ENCODE measurements around the gene PPM1G. TPM values are rescaled to one million over a fixed set of nuclear protein-coding genes. Genes with fewer than 3 reads are reported as not detected.
A peak's percentile ranks its signal among the peaks of the same experiment; 100 is the strongest.

The PPM1G gene, protein sequence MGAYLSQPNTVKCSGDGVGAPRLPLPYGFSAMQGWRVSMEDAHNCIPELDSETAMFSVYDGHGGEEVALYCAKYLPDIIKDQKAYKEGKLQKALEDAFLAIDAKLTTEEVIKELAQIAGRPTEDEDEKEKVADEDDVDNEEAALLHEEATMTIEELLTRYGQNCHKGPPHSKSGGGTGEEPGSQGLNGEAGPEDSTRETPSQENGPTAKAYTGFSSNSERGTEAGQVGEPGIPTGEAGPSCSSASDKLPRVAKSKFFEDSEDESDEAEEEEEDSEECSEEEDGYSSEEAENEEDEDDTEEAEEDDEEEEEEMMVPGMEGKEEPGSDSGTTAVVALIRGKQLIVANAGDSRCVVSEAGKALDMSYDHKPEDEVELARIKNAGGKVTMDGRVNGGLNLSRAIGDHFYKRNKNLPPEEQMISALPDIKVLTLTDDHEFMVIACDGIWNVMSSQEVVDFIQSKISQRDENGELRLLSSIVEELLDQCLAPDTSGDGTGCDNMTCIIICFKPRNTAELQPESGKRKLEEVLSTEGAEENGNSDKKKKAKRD
- total RNA-seq = 42.8 TPM

DNA sequence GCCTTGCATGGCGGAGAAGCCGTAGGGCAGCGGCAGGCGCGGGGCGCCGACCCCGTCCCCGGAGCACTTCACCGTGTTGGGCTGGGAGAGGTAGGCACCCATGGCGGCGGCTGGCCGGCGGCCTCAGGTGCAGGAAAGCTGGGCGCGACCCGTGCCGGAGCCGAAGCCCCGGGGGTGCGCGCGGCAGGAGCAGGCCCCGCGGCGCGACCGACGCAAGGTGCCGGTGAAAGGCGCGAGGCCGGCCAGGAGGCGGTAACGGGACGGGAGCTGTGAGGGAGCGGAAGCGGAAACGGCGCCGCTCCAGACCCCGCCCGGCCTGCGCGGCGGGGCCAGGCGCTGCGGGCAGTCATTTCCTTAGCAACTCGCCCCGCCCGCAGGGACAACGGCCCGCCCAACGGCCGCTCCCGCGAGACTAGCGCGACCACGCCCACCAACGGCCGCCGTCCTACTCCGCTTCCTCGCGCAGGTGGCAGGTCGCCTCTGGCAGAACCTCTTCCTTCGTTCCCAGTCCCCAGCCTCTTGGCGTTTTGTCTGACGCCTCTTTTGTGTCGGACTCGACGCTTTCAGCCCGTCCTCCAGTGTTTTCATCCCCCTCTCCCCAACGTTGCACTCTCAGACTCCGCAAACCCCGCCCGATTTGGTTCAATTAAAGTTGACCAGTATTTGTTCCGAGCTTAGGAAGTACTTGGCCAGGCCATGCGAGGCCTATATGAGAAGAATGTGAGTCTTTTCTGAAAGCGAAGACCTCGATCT lies at the start of gene PPM1G:
Gene PPM1G (minus strand): TSS at position 271 of the 753 bp plus-strand sequence. CDS start 169 bp downstream, at position 102.
- peaks cover 7 to 19% (median 15%) of the 10 kb centered on the region in 3 donors for H3K4me1 ChIP-seq (ENCODE audit: control insufficient read depth in 3 of 3, insufficient read depth in 3 of 3, low read length in 3 of 3)

DNA sequence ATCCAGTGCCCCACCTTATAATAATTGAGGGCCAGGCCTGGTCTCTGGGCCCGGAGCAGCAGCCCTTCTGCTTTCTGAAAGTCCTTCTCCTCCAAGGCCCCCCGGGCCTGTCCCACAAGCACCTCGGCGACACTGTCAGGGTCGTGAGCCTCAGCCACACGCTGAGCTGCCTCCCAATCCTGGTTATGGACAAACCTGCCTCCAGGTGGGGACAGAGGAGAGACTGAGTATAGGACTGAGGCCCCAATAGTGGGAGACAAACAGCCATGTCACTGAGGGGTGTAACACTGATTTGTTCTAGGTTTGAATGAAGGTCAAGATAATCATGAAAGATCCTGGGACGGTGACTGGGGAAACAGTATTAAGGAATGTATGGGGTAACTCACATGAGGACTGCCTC lies 44.6 kb upstream of the PPM1G start:
- peaks cover 52 to 84% (median 69%) of the 10 kb centered on the region in 3 donors for H3K36me3 ChIP-seq (ENCODE audit: control insufficient read depth in 3 of 3, insufficient read depth in 3 of 3, low read length in 3 of 3)
- no peaks in the 10 kb centered on the region for H3K9me3 ChIP-seq (ENCODE audit: control insufficient read depth in 3 of 3, low read length in 3 of 3)
- H3K4me1 ChIP-seq (ENCODE audit: control insufficient read depth in 3 of 3, insufficient read depth in 3 of 3, low read length in 3 of 3) = no peaks in the 10 kb centered on the region
- no peak overlapping the region for H3K4me3 ChIP-seq (ENCODE audit: low read length in 3 of 3)
- no peak overlapping the region for H3K27ac ChIP-seq (ENCODE audit: low read depth, low read length)
- H3K9ac ChIP-seq (ENCODE audit: low read depth in 1 of 3, low read length in 3 of 3) = no peak overlapping the region
- H3K27me3 ChIP-seq (ENCODE audit: control insufficient read depth in 3 of 3, insufficient read depth in 3 of 3, low read length in 3 of 3) = no peaks in the 10 kb centered on the region

More for the DNA sequence above, at the start of gene PPM1G:
- H3K4me3 ChIP-seq (ENCODE audit: low read length in 3 of 3) = peak within 1 kb of the TSS; percentile 80 to 91 (median 88)
- H3K9ac ChIP-seq (ENCODE audit: low read depth in 1 of 3, low read length in 3 of 3) = peak within 1 kb of the TSS; percentile 82 to 99 (median 94)
- no peaks in the 10 kb centered on the region for H3K9me3 ChIP-seq (ENCODE audit: control insufficient read depth in 3 of 3, low read length in 3 of 3)
- H3K27me3 ChIP-seq (ENCODE audit: control insufficient read depth in 3 of 3, insufficient read depth in 3 of 3, low read length in 3 of 3) = no peaks in the 10 kb centered on the region
- H3K36me3 ChIP-seq (ENCODE audit: control insufficient read depth in 3 of 3, insufficient read depth in 3 of 3, low read length in 3 of 3) = peaks cover 0 to 4% (median 0%) of the 10 kb centered on the region in 3 donors
- H3K27ac ChIP-seq (ENCODE audit: low read depth, low read length) = peak within 1 kb of the TSS; percentile 85

DNA sequence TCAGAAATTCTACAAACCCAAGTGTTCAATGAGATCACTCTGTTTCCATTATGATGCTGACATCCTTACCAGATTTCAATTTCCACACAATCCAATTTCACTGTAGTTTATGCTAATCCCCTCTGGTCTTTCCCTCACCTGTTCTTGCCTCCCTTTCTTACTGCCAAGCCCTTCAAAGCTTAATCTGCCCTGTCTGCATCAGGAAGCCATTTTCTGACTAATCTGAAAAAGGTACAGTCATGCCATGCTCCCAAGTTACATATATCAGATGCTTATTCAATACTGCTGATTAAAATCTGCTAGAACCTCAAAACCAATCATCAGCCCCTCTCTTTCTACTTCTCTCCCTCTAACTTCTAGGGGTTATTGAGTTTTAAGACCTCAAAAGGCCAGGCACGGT lies 41.7 kb upstream of the PPM1G start:
- no peaks in the 10 kb centered on the region for H3K9me3 ChIP-seq (ENCODE audit: control insufficient read depth in 3 of 3, low read length in 3 of 3)
- no peaks in the 10 kb centered on the region for H3K27me3 ChIP-seq (ENCODE audit: control insufficient read depth in 3 of 3, insufficient read depth in 3 of 3, low read length in 3 of 3)
- H3K9ac ChIP-seq (ENCODE audit: low read depth in 1 of 3, low read length in 3 of 3) = no peak overlapping the region
- no peaks in the 10 kb centered on the region for H3K4me1 ChIP-seq (ENCODE audit: control insufficient read depth in 3 of 3, insufficient read depth in 3 of 3, low read length in 3 of 3)
- H3K4me3 ChIP-seq (ENCODE audit: low read length in 3 of 3) = no peak overlapping the region
- H3K36me3 ChIP-seq (ENCODE audit: control insufficient read depth in 3 of 3, insufficient read depth in 3 of 3, low read length in 3 of 3) = peaks cover 50 to 68% (median 65%) of the 10 kb centered on the region in 3 donors
- H3K27ac ChIP-seq (ENCODE audit: low read depth, low read length) = no peak overlapping the region

DNA sequence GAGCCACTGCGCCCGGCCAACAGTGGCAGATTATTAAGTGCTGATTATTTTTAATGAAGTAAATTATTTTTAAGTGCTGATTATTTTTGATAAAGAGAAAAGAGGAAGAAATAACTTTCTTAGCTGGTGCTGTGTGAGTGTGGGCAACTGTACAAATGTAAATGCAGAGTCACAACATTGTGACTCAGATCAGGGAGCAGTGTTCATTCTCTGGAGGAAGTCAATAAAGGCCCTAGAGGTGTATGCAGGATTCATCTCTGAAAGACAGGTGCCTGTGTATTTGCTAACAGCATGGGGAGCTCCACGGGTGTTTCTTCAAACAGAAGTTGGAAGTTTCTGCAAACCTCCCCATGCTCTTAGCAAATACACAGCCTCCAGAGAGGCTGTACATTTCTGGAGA lies 39.0 kb upstream of the PPM1G start:
- H3K9me3 ChIP-seq (ENCODE audit: control insufficient read depth in 3 of 3, low read length in 3 of 3) = no peaks in the 10 kb centered on the region

DNA sequence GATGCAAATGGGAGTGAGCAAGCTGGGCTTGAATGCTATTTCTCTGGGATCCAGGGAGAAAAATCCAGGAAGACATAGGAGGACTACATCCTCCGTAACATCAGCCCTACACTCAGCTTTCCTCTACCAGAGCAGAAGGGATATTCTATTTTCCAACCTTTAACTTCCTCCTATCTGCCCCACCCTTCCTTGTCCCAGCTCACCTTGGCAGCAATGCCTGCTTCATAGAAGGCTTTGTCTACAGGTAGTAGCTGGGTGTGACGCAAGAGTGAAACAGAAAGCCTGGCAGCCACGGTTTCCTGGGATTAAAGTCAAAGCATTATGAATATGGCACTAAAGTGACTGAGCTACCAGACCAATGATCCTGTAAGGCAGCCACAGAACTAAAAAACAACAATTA lies 36.7 kb upstream of the PPM1G start:
- Histone ChIP-seq H3K4me1 (ENCODE audit: control insufficient read depth in 3 of 3, insufficient read depth in 3 of 3, low read length in 3 of 3) (peaks cover 0 to 9% (median 4%) of the 10 kb centered on the region in 3 donors), H3K4me3 (ENCODE audit: low read length in 3 of 3) (no peak overlapping the region), H3K9ac (ENCODE audit: low read depth in 1 of 3, low read length in 3 of 3) (no peak overlapping the region), H3K27me3 (ENCODE audit: control insufficient read depth in 3 of 3, insufficient read depth in 3 of 3, low read length in 3 of 3) (no peaks in the 10 kb centered on the region), H3K9me3 (ENCODE audit: control insufficient read depth in 3 of 3, low read length in 3 of 3) (no peaks in the 10 kb centered on the region), H3K36me3 (ENCODE audit: control insufficient read depth in 3 of 3, insufficient read depth in 3 of 3, low read length in 3 of 3) (peaks cover 37 to 60% (median 46%) of the 10 kb centered on the region in 3 donors), H3K27ac (ENCODE audit: low read depth, low read length) (no peak overlapping the region)

More for the DNA sequence above, 39.0 kb upstream of the PPM1G start:
- H3K36me3 ChIP-seq (ENCODE audit: control insufficient read depth in 3 of 3, insufficient read depth in 3 of 3, low read length in 3 of 3) = peaks cover 37 to 64% (median 55%) of the 10 kb centered on the region in 3 donors
- H3K27ac ChIP-seq (ENCODE audit: low read depth, low read length) = no peak overlapping the region
- no peaks in the 10 kb centered on the region for H3K27me3 ChIP-seq (ENCODE audit: control insufficient read depth in 3 of 3, insufficient read depth in 3 of 3, low read length in 3 of 3)
- no peak overlapping the region for H3K9ac ChIP-seq (ENCODE audit: low read depth in 1 of 3, low read length in 3 of 3)
- H3K4me1 ChIP-seq (ENCODE audit: control insufficient read depth in 3 of 3, insufficient read depth in 3 of 3, low read length in 3 of 3) = no peaks in the 10 kb centered on the region
- no peak overlapping the region for H3K4me3 ChIP-seq (ENCODE audit: low read length in 3 of 3)

DNA sequence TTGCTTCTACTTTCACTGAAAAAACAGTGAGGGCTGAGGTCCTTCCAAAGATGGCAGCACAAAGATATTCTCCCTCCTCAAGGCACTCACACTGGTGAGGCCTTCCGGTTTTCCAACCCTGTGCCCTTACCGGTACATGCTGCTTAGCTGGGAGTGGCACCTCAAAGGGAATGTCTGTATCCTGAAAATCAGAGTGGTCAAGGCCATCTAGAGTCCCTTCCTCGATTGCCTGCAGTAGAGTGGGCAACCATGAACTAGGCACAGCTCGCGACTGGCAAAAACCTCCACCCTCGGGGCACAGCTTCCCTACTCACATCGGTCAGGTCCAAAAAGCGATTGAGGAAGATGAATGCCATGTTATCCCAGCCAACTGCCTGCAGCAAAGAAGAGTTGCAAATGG lies 36.2 kb upstream of the PPM1G start:
- Histone ChIP-seq H3K27me3 (ENCODE audit: control insufficient read depth in 3 of 3, insufficient read depth in 3 of 3, low read length in 3 of 3) (no peaks in the 10 kb centered on the region), H3K36me3 (ENCODE audit: control insufficient read depth in 3 of 3, insufficient read depth in 3 of 3, low read length in 3 of 3) (peaks cover 41 to 62% (median 46%) of the 10 kb centered on the region in 3 donors), H3K9ac (ENCODE audit: low read depth in 1 of 3, low read length in 3 of 3) (no peak overlapping the region), H3K4me1 (ENCODE audit: control insufficient read depth in 3 of 3, insufficient read depth in 3 of 3, low read length in 3 of 3) (peaks cover 0 to 9% (median 4%) of the 10 kb centered on the region in 3 donors), H3K9me3 (ENCODE audit: control insufficient read depth in 3 of 3, low read length in 3 of 3) (no peaks in the 10 kb centered on the region), H3K27ac (ENCODE audit: low read depth, low read length) (no peak overlapping the region), H3K4me3 (ENCODE audit: low read length in 3 of 3) (no peak overlapping the region)

DNA sequence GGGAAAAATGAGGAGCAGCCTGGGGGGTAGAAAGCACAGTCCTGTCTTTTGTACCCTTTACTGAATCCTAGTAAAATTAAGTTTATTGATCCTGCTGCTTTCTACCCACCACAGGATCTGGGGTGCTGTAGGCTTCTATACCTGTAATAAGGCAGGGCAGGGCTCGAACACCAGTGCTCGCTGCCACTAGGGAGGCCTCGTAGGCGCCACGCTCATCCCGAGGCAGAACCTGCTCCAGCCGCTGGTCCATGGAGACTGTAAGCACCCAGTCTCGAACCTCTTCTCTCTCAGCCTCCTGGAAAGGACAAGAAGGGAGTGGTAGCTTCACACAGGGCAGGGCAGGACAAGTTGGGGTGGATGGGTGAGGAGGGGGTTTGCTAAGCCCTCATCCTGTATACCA lies 35.8 kb upstream of the PPM1G start:
- Histone ChIP-seq H3K9me3 (ENCODE audit: control insufficient read depth in 3 of 3, low read length in 3 of 3) (no peaks in the 10 kb centered on the region), H3K27ac (ENCODE audit: low read depth, low read length) (no peak overlapping the region), H3K9ac (ENCODE audit: low read depth in 1 of 3, low read length in 3 of 3) (no peak overlapping the region), H3K27me3 (ENCODE audit: control insufficient read depth in 3 of 3, insufficient read depth in 3 of 3, low read length in 3 of 3) (no peaks in the 10 kb centered on the region), H3K4me3 (ENCODE audit: low read length in 3 of 3) (no peak overlapping the region), H3K4me1 (ENCODE audit: control insufficient read depth in 3 of 3, insufficient read depth in 3 of 3, low read length in 3 of 3) (peaks cover 0 to 9% (median 4%) of the 10 kb centered on the region in 3 donors), H3K36me3 (ENCODE audit: control insufficient read depth in 3 of 3, insufficient read depth in 3 of 3, low read length in 3 of 3) (peaks cover 46 to 65% (median 48%) of the 10 kb centered on the region in 3 donors)

DNA sequence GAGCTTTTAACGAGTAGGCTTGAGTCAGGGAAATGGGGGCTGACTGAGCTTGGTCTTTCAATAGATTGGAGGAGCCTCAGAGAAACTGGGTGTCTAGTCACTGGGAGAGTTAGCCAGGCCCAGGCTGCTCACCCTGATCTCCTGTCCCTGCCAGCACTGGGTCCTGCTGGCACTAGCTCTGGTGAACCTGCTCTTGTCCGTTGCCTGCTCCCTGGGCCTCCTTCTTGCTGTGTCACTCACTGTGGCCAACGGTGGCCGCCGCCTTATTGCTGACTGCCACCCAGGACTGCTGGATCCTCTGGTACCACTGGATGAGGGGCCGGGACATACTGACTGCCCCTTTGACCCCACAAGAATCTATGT lies 33.5 kb upstream of the PPM1G start:
- Histone ChIP-seq H3K4me1 (ENCODE audit: control insufficient read depth in 3 of 3, insufficient read depth in 3 of 3, low read length in 3 of 3) (peaks cover 0 to 9% (median 4%) of the 10 kb centered on the region in 3 donors), H3K27me3 (ENCODE audit: control insufficient read depth in 3 of 3, insufficient read depth in 3 of 3, low read length in 3 of 3) (no peaks in the 10 kb centered on the region), H3K9ac (ENCODE audit: low read depth in 1 of 3, low read length in 3 of 3) (peak overlapping the region in 2 of 3 donors; percentile 30 to 57), H3K27ac (ENCODE audit: low read depth, low read length) (peak overlapping the region; percentile 25), H3K9me3 (ENCODE audit: control insufficient read depth in 3 of 3, low read length in 3 of 3) (no peaks in the 10 kb centered on the region), H3K4me3 (ENCODE audit: low read length in 3 of 3) (no peak overlapping the region), H3K36me3 (ENCODE audit: control insufficient read depth in 3 of 3, insufficient read depth in 3 of 3, low read length in 3 of 3) (peaks cover 43 to 63% (median 50%) of the 10 kb centered on the region in 3 donors)

DNA sequence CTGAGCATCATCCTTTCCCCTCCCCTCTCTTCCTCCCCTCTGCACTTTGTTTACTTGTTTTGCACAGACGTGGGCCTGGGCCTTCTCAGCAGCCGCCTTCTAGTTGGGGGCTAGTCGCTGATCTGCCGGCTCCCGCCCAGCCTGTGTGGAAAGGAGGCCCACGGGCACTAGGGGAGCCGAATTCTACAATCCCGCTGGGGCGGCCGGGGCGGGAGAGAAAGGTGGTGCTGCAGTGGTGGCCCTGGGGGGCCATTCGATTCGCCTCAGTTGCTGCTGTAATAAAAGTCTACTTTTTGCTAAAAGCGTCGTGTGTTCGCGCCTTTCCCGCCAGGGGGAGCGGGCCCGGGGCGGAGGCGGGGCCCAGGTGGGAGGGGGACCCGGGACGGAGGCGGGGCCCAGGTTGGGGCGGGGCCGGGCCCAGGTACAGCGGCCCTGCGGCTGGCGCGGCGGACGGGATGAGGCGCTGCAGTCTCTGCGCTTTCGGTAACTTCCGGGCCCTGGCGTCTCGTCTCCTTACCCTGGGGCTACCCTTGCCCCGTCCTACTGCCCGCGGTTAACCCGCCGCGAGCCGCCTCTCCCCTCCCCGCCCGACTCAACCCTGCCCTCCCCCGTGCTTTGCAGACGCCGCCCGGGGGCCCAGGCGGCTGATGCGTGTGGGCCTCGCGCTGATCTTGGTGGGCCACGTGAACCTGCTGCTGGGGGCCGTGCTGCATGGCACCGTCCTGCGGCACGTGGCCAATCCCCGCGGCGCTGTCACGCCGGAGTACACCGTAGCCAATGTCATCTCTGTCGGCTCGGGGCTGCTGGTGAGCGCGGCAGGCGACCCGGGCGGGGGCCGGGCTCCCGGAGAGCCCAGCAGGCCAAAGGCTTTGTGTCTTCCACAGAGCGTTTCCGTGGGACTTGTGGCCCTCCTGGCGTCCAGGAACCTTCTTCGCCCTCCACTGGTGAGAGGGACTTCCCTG lies 32.8 kb upstream of the PPM1G start, which contains the start of gene KRTCAP3:
Gene KRTCAP3 (plus strand): TSS at position 424 of the 962 bp plus-strand sequence. CDS start 32 bp downstream, at position 456.
- H3K4me1 ChIP-seq (ENCODE audit: control insufficient read depth in 3 of 3, insufficient read depth in 3 of 3, low read length in 3 of 3) = peaks cover 0 to 9% (median 4%) of the 10 kb centered on the region in 3 donors
- no peaks in the 10 kb centered on the region for H3K27me3 ChIP-seq (ENCODE audit: control insufficient read depth in 3 of 3, insufficient read depth in 3 of 3, low read length in 3 of 3)
- no peaks in the 10 kb centered on the region for H3K9me3 ChIP-seq (ENCODE audit: control insufficient read depth in 3 of 3, low read length in 3 of 3)
- H3K36me3 ChIP-seq (ENCODE audit: control insufficient read depth in 3 of 3, insufficient read depth in 3 of 3, low read length in 3 of 3) = peaks cover 40 to 62% (median 49%) of the 10 kb centered on the region in 3 donors
- H3K27ac ChIP-seq (ENCODE audit: low read depth, low read length) = peak within 1 kb of the TSS; percentile 25
- H3K9ac ChIP-seq (ENCODE audit: low read depth in 1 of 3, low read length in 3 of 3) = peak within 1 kb of the TSS in 2 of 3 donors; percentile 30 to 57
- no peak within 1 kb of the TSS for H3K4me3 ChIP-seq (ENCODE audit: low read length in 3 of 3)

Measured in skeletal muscle tissue (tissue), 4 donors.